Measurements from ENCODE around the gene HBA1.
"Not testable (repeated sequence)": the region's sequence is repeated elsewhere in the genome, so short reads cannot be mapped to it uniquely, and the experiment has no call there.

Gene HBA1

GRCh38 chr16:211631-212180 lies 35.2 kb downstream of the HBA1 start:
- not testable (repeated sequence) for DNase-seq (ENCODE audit: low spot score)

- no peak for DNase-seq (ENCODE audit: low spot score)
Observed at GRCh38 chr16:212999-213398, 36.5 kb downstream of the HBA1 start.

- no peak for DNase-seq (ENCODE audit: low spot score)
Observed at GRCh38 chr16:220021-220420, 43.5 kb downstream of the HBA1 start.

Measured in HuH-7.5 (cell line).